Stimulated activated CD4-positive, alpha-beta T cell treated with anti-CD3 and anti-CD28 coated beads, Interleukin-2, amount 100 ng/mL, for 4 hours (primary cell): Measurements from ENCODE around the gene CYP1A2.
A peak's percentile ranks its signal among the peaks of the same experiment; 100 is the strongest.
"Not testable (repeated sequence)": the region's sequence is repeated elsewhere in the genome, so short reads cannot be mapped to it uniquely, and the experiment has no call there.

Source experiments
- DNase-seq: peaks from one replicate; pipeline ENCODE4 v3.0.0-alpha.2; 2020; ENCODE audit warnings: low read depth

The CYP1A2 gene

GRCh38 chr15:74738239-74738638 lies 10.4 kb upstream of the CYP1A2 start:
- DNase-seq = not testable (repeated sequence)

GRCh38 chr15:74742422-74742821 lies 6.2 kb upstream of the CYP1A2 start:
- no peak for DNase-seq

- no peak for DNase-seq
Measured at GRCh38 chr15:74746389-74746788, 2.3 kb upstream of the CYP1A2 start.

GRCh38 chr15:74749832-74750231 lies 1.2 kb downstream of the CYP1A2 start:
- DNase-seq = no peak

- no peak for DNase-seq
Measured at GRCh38 chr15:74750751-74751150, 2.1 kb downstream of the CYP1A2 start.

GRCh38 chr15:74752011-74752410 lies 3.4 kb downstream of the CYP1A2 start:
- DNase-seq = no peak

- DNase-seq = no peak
Measured at GRCh38 chr15:74752531-74752930, 3.9 kb downstream of the CYP1A2 start.

GRCh38 chr15:74754593-74755215 lies 6.1 kb downstream of the CYP1A2 start:
- no peak for DNase-seq

- DNase-seq = no peak
Measured at GRCh38 chr15:74758736-74759135, 10.1 kb downstream of the CYP1A2 start.

GRCh38 chr15:74762791-74763150 lies 14.1 kb downstream of the CYP1A2 start:
- no peak for DNase-seq

GRCh38 chr15:74763416-74763815 lies 14.8 kb downstream of the CYP1A2 start:
- DNase-seq = no peak

- no peak for DNase-seq
Measured at GRCh38 chr15:74767167-74768098, 18.8 kb downstream of the CYP1A2 start.

GRCh38 chr15:74768099-74768770 lies 19.6 kb downstream of the CYP1A2 start:
- no peak for DNase-seq

GRCh38 chr15:74768771-74769342 lies 20.2 kb downstream of the CYP1A2 start:
- peak; percentile 46 for DNase-seq

- no peak for DNase-seq
Measured at GRCh38 chr15:74769463-74770025, 20.9 kb downstream of the CYP1A2 start.

GRCh38 chr15:74770211-74770903 lies 21.7 kb downstream of the CYP1A2 start:
- no peak for DNase-seq

GRCh38 chr15:74773329-74773728 lies 24.7 kb downstream of the CYP1A2 start:
- DNase-seq = no peak

- no peak for DNase-seq
Measured at GRCh38 chr15:74773731-74774252, 25.1 kb downstream of the CYP1A2 start.

- DNase-seq = no peak
Measured at GRCh38 chr15:74775132-74775562, 26.5 kb downstream of the CYP1A2 start.

GRCh38 chr15:74775894-74776293 lies 27.2 kb downstream of the CYP1A2 start:
- no peak for DNase-seq
